Loucy (cell line): ENCODE results near the gene UNC13C.

ENCODE experiments used
- CTCF ChIP-seq: fragments of 200-600 bp; sonication (generic); conservative IDR thresholded peaks from 2 replicates; pipeline ENCODE4 v1.5.1; 2014; ENCODE audit warnings: mild to moderate bottlenecking, antibody characterized with exemption, low read length
- EZH2phosphoT487 ChIP-seq: fragments of 200-600 bp; IDR thresholded peaks from 2 replicates; pipeline ENCODE4 v1.6.1; 2018; ENCODE audit warnings: antibody characterized with exemption, mild to moderate bottlenecking, moderate library complexity, borderline replicate concordance

DNA sequence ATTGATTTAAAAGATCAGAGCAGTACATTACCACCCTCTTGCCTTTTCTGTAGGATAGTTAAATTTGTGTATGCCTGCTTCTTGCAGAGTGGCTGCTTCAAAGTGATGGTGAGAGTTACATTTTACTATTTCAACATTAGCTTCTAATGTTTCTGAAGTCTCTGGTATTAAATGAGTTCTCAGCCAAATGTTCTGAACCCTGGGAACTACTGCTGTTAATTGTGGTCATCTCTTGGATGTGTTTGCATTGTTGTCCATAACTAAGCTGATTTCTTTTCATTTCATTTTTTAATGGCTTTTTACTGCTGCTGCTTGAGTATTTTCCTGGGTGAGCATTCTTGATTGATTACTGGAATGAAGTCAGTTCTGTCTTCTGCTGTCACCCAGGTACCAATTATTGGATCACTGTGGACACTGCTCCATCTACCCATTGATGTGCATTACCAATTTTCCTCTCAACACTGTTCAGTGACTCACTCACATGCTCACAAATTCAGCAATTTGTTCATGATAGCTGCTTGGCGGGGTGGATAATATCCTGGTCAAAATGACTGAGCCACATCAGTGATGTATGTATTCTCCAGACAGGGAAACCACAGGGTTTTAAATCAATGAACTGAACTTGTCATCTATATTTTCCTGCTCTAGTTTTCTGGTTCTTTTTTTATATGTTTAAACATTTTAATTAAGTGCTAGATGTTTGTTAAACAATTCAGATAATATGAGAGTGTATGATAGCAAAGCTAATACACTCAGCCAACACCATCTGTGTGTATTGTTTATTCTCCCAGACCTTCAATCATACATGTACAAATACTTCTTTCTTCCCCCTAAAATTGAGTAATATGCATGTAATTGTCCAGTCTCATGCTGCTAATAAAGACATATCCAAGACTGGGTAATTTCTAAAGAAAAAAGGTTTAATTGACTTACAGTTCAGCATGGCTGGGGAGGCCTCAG lies 630.9 kb downstream of the UNC13C start:
- TF ChIP-seq CTCF (no peak), EZH2phosphoT487 (no peak)
